HAP-1 (cell line): Measurements from ENCODE around the gene SMIM38.
"Not testable (repeated sequence)": the region's sequence is repeated elsewhere in the genome, so short reads cannot be mapped to it uniquely, and the experiment has no call there.

Experiments used
- DNase-seq, 2 experiments: peaks; one replicate each; pipeline ENCODE4 v3.0.0-alpha.2; 2016 to 2020; ENCODE audit warnings: low spot score in 2 of 2
- H3K27me3 ChIP-seq: fragments of 250-450 bp; sonication (Bioruptor Pico); 2 replicates; pipeline ENCODE4 v1.5.1; 2020; ENCODE audit warnings: low read depth, mild to moderate bottlenecking, moderate library complexity
- H3K36me3 ChIP-seq: fragments of 250-450 bp; sonication (Bioruptor Pico); replicated peaks from 2 replicates; pipeline ENCODE4 v1.5.1; 2020; ENCODE audit warnings: mild to moderate bottlenecking
- H3K4me1 ChIP-seq: fragments of 250-450 bp; sonication (Bioruptor Pico); 2 replicates; pipeline ENCODE4 v1.5.1; 2020; ENCODE audit warnings: mild to moderate bottlenecking
- H3K4me3 ChIP-seq: fragments of 250-450 bp; sonication (Bioruptor Pico); 2 replicates; pipeline ENCODE4 v1.5.1; 2020; ENCODE audit warnings: mild to moderate bottlenecking, moderate library complexity
- H3K9me3 ChIP-seq: fragments of 250-450 bp; sonication (Bioruptor Pico); 2 replicates; pipeline ENCODE4 v1.5.1; 2020; ENCODE audit warnings: mild to moderate bottlenecking, moderate library complexity
- in situ Hi-C: fragments of 300-500 bp; cut with MboI; formaldehyde crosslinking; loops from 3 replicates; pipeline ENCODE4 v1.14.3; 2020; ENCODE audit warnings: low sequenced_read_pairs, inconsistent platforms, mixed read lengths

Gene SMIM38

DNA sequence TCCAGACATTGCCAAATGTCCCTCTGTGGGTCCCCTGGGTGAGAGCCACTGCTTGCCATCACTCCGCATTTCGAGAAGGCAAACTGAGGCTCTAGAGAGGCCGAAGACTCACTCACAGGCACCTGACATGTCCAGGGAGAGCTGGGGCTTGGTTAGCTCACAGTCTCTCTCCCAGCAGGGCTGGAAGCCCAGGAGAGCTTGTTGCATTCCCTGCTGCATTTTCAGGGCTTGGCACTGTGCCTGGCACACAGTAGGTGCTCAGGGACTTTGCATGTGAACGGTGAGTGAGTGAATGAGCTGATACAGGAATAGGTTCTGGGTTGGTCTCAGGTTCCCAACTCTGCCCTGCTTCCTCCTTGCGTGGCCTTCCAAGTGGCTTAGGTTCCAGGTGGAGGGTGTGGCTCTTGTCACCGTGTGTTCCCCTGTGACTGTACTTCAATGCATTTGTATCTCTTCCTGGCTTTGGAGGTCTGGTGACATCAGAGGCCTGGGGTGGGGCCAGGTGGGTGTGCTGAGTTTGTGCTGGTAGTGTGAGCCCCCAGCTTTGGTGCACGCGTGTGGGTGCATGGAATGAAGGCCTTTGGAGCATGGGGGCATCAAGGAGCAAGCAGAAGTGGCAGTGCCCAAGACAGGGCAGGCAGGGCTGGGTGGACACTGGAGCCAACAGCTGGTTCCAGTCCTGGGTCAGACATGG, 18.4 kb upstream of the SMIM38 start:
- Histone ChIP-seq H3K4me1 (no peaks in the 10 kb centered on the region), H3K27me3 (no peaks in the 10 kb centered on the region), H3K9me3 (peaks cover 3% of the 10 kb centered on the region; the same call in 1 of the 2 replicates), H3K36me3 (no peaks in the 10 kb centered on the region), H3K4me3 (no peak overlapping the region)
- no peak for DNase-seq
- in situ Hi-C loops = no loop called here

DNA sequence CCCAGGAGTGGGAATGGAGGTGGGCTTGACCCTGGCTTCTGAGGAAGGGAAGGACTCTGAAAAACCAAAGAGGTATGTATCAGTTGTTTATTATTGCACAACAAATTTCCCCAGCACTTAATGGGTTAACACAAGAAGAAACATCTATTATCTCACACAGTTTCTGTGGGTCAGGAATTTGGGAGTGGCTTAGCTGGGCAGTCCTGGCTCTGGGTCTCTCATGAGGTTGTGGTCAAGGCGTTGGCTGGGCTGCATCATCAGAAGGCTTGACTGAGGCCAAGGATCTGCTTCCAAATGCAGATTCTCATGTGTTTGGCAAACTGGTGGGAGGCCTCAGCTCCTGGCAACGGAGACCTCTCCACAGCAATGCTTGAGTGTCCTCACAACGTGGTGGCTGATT, 17.5 kb upstream of the SMIM38 start:
- Histone ChIP-seq H3K27me3 (no peaks in the 10 kb centered on the region), H3K4me1 (no peaks in the 10 kb centered on the region), H3K9me3 (peaks cover 2% of the 10 kb centered on the region; the same call in 1 of the 2 replicates), H3K36me3 (no peaks in the 10 kb centered on the region), H3K4me3 (no peak overlapping the region)
- in situ Hi-C loops = no loop called here
- no peak for DNase-seq

DNA sequence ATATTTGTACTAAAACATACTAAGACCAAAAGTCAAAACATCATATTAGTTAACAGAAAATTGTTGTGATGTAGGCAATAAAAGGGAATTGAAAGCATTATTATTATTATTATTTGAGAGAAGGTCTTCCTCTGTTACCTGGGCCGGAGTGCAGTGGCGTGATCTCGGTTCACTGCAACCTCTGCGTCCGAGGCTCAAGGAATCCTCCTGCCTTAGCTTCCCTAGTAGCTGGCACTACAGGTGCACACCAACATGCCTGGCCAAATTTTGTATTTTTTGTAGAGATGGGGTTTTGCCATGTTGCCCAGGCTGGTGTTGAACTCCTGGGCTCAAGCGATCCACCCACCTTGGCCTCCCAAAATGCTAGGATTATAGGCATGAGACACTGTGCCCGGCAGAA, 15.6 kb upstream of the SMIM38 start:
- H3K36me3 ChIP-seq, in situ Hi-C loops, H3K4me1 ChIP-seq, H3K4me3 ChIP-seq, H3K27me3 ChIP-seq, H3K9me3 ChIP-seq, DNase-seq: not testable (repeated sequence)

DNA sequence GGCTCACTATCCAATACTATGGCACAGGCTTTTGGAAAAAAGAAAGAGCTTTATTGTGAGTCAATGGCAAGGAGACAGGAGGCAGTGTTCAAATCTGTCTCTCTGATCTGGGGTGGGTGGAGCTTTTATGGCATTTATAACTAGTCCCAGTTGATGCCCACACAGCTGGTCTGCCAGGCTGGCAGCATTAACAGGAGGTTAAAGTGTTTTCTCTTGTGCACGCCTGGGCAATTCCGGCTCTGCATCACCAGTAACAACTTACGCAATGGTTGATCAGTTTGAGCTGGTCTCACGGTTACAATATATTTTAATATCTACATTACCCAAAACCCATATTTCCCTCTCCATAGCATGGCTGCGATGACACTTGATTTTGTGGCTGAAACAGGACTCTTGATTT, 15.1 kb upstream of the SMIM38 start:
- Histone ChIP-seq H3K27me3 (no peaks in the 10 kb centered on the region), H3K4me1 (no peaks in the 10 kb centered on the region), H3K4me3 (no peak overlapping the region), H3K36me3 (no peaks in the 10 kb centered on the region), H3K9me3 (no peaks in the 10 kb centered on the region)
- DNase-seq = no peak
- in situ Hi-C loops = no loop called here

DNA sequence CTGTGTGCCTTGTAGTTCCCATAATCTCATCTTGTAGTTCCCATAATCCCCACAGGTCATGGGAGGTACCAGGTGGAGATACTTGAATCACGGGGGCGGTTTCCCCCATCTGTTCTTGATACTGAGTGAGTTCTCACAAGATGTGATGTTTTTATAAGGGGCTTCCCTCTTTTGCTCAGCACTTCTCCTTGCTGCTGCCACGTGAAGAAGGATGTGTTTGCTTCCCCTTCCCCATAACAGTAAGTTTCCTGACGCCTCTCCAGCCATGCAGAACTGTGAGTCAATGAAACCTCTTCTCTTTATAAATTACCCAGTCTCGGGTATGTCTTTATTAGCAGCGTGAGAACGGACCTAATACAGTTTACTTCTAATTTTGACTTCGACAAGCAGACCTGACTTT, 14.0 kb upstream of the SMIM38 start:
- no peak for DNase-seq
- Histone ChIP-seq H3K4me3 (no peak overlapping the region), H3K36me3 (no peaks in the 10 kb centered on the region), H3K9me3 (peaks cover 2% of the 10 kb centered on the region; the same call in 1 of the 2 replicates), H3K4me1 (no peaks in the 10 kb centered on the region), H3K27me3 (no peaks in the 10 kb centered on the region)
- in situ Hi-C loops = no loop called here

DNA sequence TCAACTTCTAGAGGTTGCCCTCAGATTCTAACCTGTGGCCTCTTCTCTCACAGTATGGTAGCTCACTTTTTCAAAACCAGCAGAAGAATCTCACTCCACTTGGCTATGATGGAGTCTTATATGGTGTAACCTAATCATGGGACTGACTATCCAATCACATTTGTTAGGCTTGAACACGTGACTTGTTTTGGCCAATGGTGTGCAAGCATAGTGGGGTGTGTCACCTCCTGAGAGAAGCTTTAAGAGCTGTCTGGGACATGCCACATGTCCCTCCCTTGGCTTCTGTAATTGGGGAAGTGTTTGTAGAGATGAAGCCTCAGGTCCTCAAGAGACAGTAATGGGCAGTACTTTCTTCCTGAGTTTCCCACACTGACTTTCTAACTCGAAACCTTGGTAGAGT, 12.8 kb upstream of the SMIM38 start:
- Histone ChIP-seq H3K4me1 (no peaks in the 10 kb centered on the region), H3K4me3 (no peak overlapping the region), H3K9me3 (peaks cover 8% of the 10 kb centered on the region; the same call in 1 of the 2 replicates), H3K36me3 (no peaks in the 10 kb centered on the region), H3K27me3 (no peaks in the 10 kb centered on the region)
- in situ Hi-C loops = no loop called here
- no peak for DNase-seq

DNA sequence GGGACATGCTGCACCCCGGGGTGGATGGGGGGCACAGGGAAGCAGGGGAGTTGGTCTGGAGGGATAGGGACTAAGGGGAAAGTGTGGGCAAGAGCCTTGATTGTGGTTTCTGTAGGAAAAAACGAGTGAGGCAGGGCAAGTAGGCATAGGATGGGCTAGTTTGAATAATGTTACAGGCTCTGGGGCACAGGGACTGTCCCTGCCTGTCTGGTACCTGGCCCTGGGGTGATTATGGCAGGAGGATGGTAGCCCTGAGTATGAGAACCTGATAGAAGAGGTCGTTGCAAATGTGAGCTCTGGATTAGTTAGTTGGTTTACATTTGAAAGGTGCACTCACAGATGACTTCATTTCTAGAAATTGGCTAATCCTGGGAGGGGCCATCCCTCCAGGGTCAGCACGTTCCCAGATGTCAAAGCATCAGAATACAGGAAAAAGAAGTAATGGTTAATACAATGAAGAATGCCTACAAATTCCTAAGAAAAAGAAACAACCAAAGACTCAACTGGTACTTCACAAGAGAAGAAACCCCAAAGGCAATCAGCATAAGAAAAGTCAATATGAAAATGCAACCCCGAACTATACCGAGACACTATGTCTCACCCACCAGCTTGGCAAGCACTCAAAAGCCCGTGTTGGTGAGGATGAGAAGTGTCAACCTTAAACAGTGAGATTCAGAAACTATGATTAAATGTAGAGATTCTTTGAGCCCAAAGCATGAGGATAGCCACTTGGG, 11.3 kb upstream of the SMIM38 start:
- peaks cover 8% of the 10 kb centered on the region; the same call in 1 of the 2 replicates for H3K9me3 ChIP-seq
- no peaks in the 10 kb centered on the region for H3K27me3 ChIP-seq
- H3K4me3 ChIP-seq = no peak overlapping the region
- DNase-seq = no peak
- in situ Hi-C loops = no loop called here
- no peaks in the 10 kb centered on the region for H3K36me3 ChIP-seq
- H3K4me1 ChIP-seq = no peaks in the 10 kb centered on the region

DNA sequence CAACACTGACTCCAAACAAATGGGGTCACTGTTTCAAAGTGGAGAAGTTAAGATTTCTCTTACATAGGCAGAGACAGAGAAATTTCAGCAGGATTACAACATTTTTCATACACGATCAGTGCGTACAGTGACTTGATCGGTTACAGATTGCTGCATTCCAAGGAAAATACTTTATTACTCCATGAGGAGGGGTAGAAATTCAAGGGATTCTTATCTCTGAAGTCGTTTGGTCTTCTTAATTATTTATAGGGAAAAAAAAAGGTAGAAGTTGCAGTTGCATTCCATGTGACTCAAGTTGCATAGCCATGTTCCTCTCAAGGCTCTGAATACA, 10.7 kb upstream of the SMIM38 start:
- no peak overlapping the region for H3K4me3 ChIP-seq
- peaks cover 8% of the 10 kb centered on the region; the same call in 1 of the 2 replicates for H3K9me3 ChIP-seq
- in situ Hi-C loops = no loop called here
- no peak for DNase-seq
- H3K4me1 ChIP-seq = no peaks in the 10 kb centered on the region
- H3K27me3 ChIP-seq = no peaks in the 10 kb centered on the region
- H3K36me3 ChIP-seq = no peaks in the 10 kb centered on the region

DNA sequence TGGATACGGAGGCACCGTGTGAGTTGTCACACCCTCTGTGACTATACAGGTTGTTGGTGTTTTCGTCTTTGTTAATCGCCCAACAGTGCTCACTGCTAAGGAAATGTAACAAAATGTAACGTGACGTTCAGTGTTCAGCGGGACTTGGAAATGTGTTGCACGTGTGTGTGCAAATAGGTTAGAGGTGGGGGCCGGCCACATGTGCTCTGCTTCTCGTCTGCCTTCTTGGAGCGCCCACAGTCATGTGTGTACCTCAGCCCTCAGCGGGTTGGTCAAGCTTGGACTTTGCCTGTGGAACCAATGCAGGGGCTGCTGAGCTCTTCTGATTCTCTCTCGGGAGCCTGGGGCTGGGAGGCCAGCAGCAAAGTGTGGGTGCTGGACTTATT, 7.4 kb upstream of the SMIM38 start:
- in situ Hi-C loops = no loop called here
- H3K36me3 ChIP-seq = no peaks in the 10 kb centered on the region
- peaks cover 15% of the 10 kb centered on the region for H3K27me3 ChIP-seq
- H3K9me3 ChIP-seq = peaks cover 12% of the 10 kb centered on the region; the same call in 1 of the 2 replicates
- H3K4me1 ChIP-seq = no peaks in the 10 kb centered on the region
- DNase-seq = no peak
- no peak overlapping the region for H3K4me3 ChIP-seq

DNA sequence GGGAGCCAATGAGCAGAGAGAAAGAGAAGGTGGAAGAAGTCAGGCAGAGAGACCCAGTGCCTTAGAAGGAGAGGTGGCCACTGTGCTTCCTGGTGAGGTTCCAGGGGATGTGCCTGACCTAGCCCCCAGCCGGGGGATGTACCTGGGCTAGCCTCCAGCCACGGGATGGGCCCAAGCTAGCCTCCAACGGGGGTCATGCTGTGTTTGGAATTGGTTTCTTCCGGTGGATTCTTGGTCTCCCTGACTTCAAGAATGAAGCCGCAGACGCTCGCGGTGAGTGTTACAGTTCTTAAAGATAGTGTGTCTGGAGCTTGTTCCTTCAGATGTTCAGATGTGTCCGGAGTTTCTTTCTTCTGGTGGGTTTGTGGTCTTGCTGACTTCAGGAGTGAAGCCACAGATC, 6.9 kb upstream of the SMIM38 start:
- in situ Hi-C loops = no loop called here
- H3K9me3 ChIP-seq = peaks cover 12% of the 10 kb centered on the region; the same call in 1 of the 2 replicates
- no peak overlapping the region for H3K4me3 ChIP-seq

DNA sequence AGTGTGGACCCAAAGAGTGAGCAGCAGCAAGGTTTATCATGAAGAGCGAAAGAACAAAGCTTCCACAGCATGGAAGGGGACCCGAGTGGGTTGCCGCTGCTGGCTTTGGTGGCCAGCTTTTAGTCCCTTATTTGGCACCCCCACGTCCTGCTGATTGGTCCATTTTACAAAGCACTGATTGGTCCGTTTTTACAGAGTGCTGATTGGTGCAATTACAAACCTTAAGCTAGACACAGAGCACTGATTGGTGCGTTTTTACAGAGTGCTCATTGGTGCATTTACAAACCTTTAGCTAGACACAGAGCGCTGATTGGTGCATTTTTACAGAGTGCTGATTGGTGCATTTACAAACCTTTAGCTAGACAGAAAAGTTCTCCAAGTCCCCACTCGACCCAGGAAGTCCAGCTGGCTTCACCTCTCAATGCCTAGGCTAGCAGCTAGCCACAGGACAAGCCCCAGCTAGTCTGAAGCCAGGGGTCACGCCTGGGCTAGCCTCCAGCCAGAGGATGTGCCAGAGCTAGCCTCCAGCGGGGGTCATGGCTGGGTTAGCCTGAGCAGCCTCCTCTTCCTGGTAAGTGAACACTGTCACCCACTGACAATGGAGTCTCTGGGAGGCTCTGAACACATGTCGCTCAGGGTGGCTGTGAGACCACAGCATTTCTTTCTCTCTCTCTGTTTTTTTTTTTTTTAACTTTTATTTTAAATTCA, 6.2 kb upstream of the SMIM38 start:
- H3K4me3 ChIP-seq, H3K36me3 ChIP-seq, H3K4me1 ChIP-seq, in situ Hi-C loops, DNase-seq: not testable (repeated sequence)
- H3K9me3 ChIP-seq = peaks cover 12% of the 10 kb centered on the region; the same call in 1 of the 2 replicates
- H3K27me3 ChIP-seq = peaks cover 15% of the 10 kb centered on the region

More for the DNA sequence above, 6.9 kb upstream of the SMIM38 start:
- Histone ChIP-seq H3K27me3 (peaks cover 15% of the 10 kb centered on the region), H3K36me3 (no peaks in the 10 kb centered on the region), H3K4me1 (no peaks in the 10 kb centered on the region)
- DNase-seq = no peak

DNA sequence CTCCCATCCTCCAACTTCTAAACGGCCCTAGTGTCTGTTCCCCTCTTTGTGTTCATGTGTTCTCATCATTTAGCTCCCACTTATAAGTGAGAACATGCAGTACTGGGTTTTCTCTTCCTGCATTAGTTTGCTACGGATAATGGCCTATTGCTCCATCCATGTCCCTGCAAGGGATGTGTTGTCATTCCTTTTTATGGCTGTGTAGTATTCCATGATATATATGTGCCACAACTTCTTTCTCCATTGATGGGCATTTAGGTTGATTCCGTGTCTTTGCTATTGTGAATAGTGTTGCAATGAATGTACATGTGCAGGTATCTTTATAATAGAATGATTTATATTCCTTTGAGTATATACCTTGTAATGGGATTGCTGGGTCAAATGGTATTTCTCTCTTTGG, 5.6 kb upstream of the SMIM38 start:
- H3K9me3 ChIP-seq = peaks cover 12% of the 10 kb centered on the region; the same call in 1 of the 2 replicates
- no peak for DNase-seq
- H3K4me3 ChIP-seq = no peak overlapping the region
- no peaks in the 10 kb centered on the region for H3K36me3 ChIP-seq
- in situ Hi-C loops = no loop called here
- no peaks in the 10 kb centered on the region for H3K4me1 ChIP-seq
- peaks cover 15% of the 10 kb centered on the region for H3K27me3 ChIP-seq

DNA sequence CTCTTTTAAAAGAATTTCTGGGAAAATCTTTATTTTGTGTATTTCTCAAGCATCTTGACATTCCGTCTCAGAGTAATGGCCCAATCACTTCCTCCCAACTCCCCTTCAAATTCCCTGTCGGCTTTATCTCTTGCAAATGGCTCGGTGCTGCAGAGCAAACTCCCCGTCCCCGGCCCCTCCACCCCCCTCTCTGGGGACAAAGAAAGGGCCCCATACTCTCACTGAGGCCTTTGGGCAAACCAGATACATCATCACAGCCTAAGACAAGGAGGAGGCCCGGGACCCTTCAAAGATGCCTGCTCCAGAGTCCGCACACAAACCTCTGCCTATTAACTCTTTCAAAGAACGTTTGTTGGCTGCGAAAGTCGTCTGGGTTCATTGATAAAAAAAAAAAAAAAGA, 3.9 kb upstream of the SMIM38 start:
- peaks cover 15% of the 10 kb centered on the region for H3K27me3 ChIP-seq
- H3K9me3 ChIP-seq = peaks cover 9% of the 10 kb centered on the region; the same call in 1 of the 2 replicates
- no peak for DNase-seq
- no peak overlapping the region for H3K4me3 ChIP-seq
- no peaks in the 10 kb centered on the region for H3K4me1 ChIP-seq
- no peaks in the 10 kb centered on the region for H3K36me3 ChIP-seq
- in situ Hi-C loops = no loop called here
